HEK293T (cell line): ENCODE results near the gene KRT2.

Experiments
- CTCF ChIA-PET: fragments of 350-600 bp; formaldehyde crosslinking; extraction: SDS; loops from one replicate; lab custom pipeline; 2021; ENCODE audit warnings: antibody characterized with exemption, inconsistent platforms; lab: Yijun Ruan, JAX
- POLR2A ChIA-PET: fragments of 350-600 bp; formaldehyde crosslinking; extraction: SDS; loops from one replicate; lab custom pipeline; 2020; ENCODE audit warnings: antibody characterized with exemption, inconsistent platforms; lab: Yijun Ruan, JAX
- DNase-seq: peaks from one replicate; pipeline ENCODE4 v3.0.0; 2012; ENCODE audit warnings: mixed read lengths; ENCODE audit errors: extremely low spot score
- ARNT ChIP-seq: fragments of 450-650 bp; IDR thresholded peaks from 2 replicates; pipeline ENCODE4 v1.6.1; 2017; ENCODE audit warnings: mild to moderate bottlenecking
- BHLHE40 ChIP-seq: fragments of 450-650 bp; IDR thresholded peaks from 2 replicates; pipeline ENCODE4 v1.6.1; 2016; ENCODE audit warnings: mild to moderate bottlenecking, moderate library complexity, borderline replicate concordance
- CTBP1 ChIP-seq: fragments of 450-650 bp; IDR thresholded peaks from 2 replicates; pipeline ENCODE4 v1.6.1; 2016; ENCODE audit warnings: borderline replicate concordance
- ELF4 ChIP-seq: fragments of 450-650 bp; IDR thresholded peaks from 2 replicates; pipeline ENCODE4 v1.6.1; 2017; ENCODE audit warnings: antibody characterized with exemption
- FOXA1 ChIP-seq: fragments of 450-650 bp; IDR thresholded peaks from 2 replicates; pipeline ENCODE4 v1.6.1; 2016; ENCODE audit warnings: mild to moderate bottlenecking
- FOXK2 ChIP-seq: fragments of 450-650 bp; IDR thresholded peaks from 2 replicates; pipeline ENCODE4 v1.6.1; 2016; ENCODE audit warnings: mild to moderate bottlenecking
- FOXM1 ChIP-seq: fragments of 450-650 bp; IDR thresholded peaks from 2 replicates; pipeline ENCODE4 v1.6.1; 2017; ENCODE audit warnings: mild to moderate bottlenecking, borderline replicate concordance
- HDGF ChIP-seq: fragments of 450-650 bp; IDR thresholded peaks from 2 replicates; pipeline ENCODE4 v1.6.1; 2017; ENCODE audit warnings: antibody characterized with exemption, borderline replicate concordance
- L3MBTL2 ChIP-seq: fragments of 450-650 bp; conservative IDR thresholded peaks from 2 replicates; pipeline ENCODE4 v1.6.1; 2016; ENCODE audit warnings: mild to moderate bottlenecking
- LEF1 ChIP-seq: fragments of 450-650 bp; IDR thresholded peaks from 2 replicates; pipeline ENCODE4 v1.6.1; 2017; ENCODE audit warnings: mild to moderate bottlenecking, borderline replicate concordance
- NFRKB ChIP-seq: fragments of 450-650 bp; IDR thresholded peaks from 2 replicates; pipeline ENCODE4 v1.6.1; 2016; ENCODE audit warnings: mild to moderate bottlenecking, moderate library complexity
- PKNOX1 ChIP-seq: fragments of 450-650 bp; IDR thresholded peaks from 2 replicates; pipeline ENCODE4 v1.6.1; 2016
- SP1 ChIP-seq: fragments of 450-650 bp; IDR thresholded peaks from 2 replicates; pipeline ENCODE4 v1.6.1; 2017
- SUZ12 ChIP-seq: fragments of 450-650 bp; IDR thresholded peaks from 2 replicates; pipeline ENCODE4 v1.6.1; 2016; ENCODE audit warnings: mild to moderate bottlenecking
- TARDBP ChIP-seq: fragments of 450-650 bp; IDR thresholded peaks from 2 replicates; pipeline ENCODE4 v1.6.1; 2016
- ZNF384 ChIP-seq: fragments of 450-650 bp; IDR thresholded peaks from 2 replicates; pipeline ENCODE4 v1.6.1; 2016

Gene KRT2

GRCh38 chr12:52616680-52617402 is 35.2 kb downstream of the KRT2 start:
- DNase-seq = no peak
- POLR2A ChIA-PET = no interaction called here
- TF ChIP-seq ARNT (no peak), SUZ12 (no peak), CTBP1 (no peak), HDGF (no peak), ZNF384 (no peak), ELF4 (no peak), BHLHE40 (no peak), NFRKB (no peak)
- CTCF ChIA-PET = no interaction called here

- no peak for TF ChIP-seq SUZ12
- TF ChIP-seq FOXK2 = no peak
- no peak for TF ChIP-seq ELF4
- no peak for TF ChIP-seq LEF1
- no peak for TF ChIP-seq HDGF
- no peak for TF ChIP-seq PKNOX1
- no peak for TF ChIP-seq SP1
- TF ChIP-seq ARNT = no peak
- TF ChIP-seq ZNF384 = no peak
- DNase-seq = no peak
- ChIA-PET POLR2A (no interaction called here), CTCF (no interaction called here)
Observed at GRCh38 chr12:52615912-52616311, 36.1 kb downstream of the KRT2 start.

- ChIA-PET CTCF (no interaction called here), POLR2A (no interaction called here)
- no peak for DNase-seq
- TF ChIP-seq FOXM1 (no peak), FOXK2 (no peak), NFRKB (no peak), L3MBTL2 (no peak), SUZ12 (no peak), HDGF (no peak), PKNOX1 (no peak)
Observed at GRCh38 chr12:52615208-52615868, 36.7 kb downstream of the KRT2 start.

- no peak for DNase-seq
- no peak for TF ChIP-seq BHLHE40
- no peak for TF ChIP-seq SP1
- TF ChIP-seq FOXA1 = no peak
- TF ChIP-seq L3MBTL2 = no peak
- CTCF ChIA-PET = no interaction called here
- POLR2A ChIA-PET = no interaction called here
Observed at GRCh38 chr12:52614381-52615207, 37.4 kb downstream of the KRT2 start.

GRCh38 chr12:52613384-52614030 is 38.5 kb downstream of the KRT2 start:
- TF ChIP-seq FOXA1 (no peak), ARNT (no peak), ELF4 (no peak), L3MBTL2 (no peak), TARDBP (no peak), CTBP1 (no peak), LEF1 (no peak), BHLHE40 (no peak), SUZ12 (no peak), ZNF384 (no peak), PKNOX1 (no peak), HDGF (no peak), SP1 (no peak), NFRKB (no peak), FOXK2 (no peak), FOXM1 (no peak)
- POLR2A ChIA-PET = no interaction called here
- CTCF ChIA-PET = no interaction called here

More at GRCh38 chr12:52613384-52614030, 38.5 kb downstream of the KRT2 start:
- no peak for DNase-seq
